MCF 10A (cell line): ENCODE measurements around the gene TRDMT1. TPM values are rescaled to one million over a fixed set of nuclear protein-coding genes. Genes with fewer than 3 reads are reported as not detected.

Experiments used
- BruUV-seq: library from RNA; stranded (reverse); fragments of 400-500 nt; replicated peaks from 2 replicates; lab custom pipeline; 2021; lab: Mats Ljungman, UMichigan
- CTCF ChIA-PET: fragments of 300-600 bp; sonication (Branson Sonifier 250); formaldehyde crosslinking; extraction: SDS; loops from one replicate; lab custom pipeline; 2021; ENCODE audit warnings: antibody characterized with exemption, inconsistent platforms; lab: Yijun Ruan, JAX
- POLR2A ChIA-PET: fragments of 300-600, 350-650 bp; sonication (Branson Sonifier 250); formaldehyde crosslinking; extraction: SDS; loops from one replicate; lab custom pipeline; 2020; ENCODE audit warnings: antibody characterized with exemption, inconsistent platforms; lab: Yijun Ruan, JAX
- DNase-seq: peaks from one replicate; pipeline ENCODE4 v3.0.0-alpha.2; 2018; ENCODE audit not compliant: unreplicated experiment
- H3K27ac Mint-ChIP-seq: one replicate; pipeline ENCODE4 v1.8.0; 2022; ENCODE audit warnings: mild to moderate bottlenecking, low read depth, mixed read lengths; ENCODE audit not compliant: unreplicated experiment
- H3K27me3 Mint-ChIP-seq: one replicate; pipeline ENCODE4 v1.8.0; 2022; ENCODE audit warnings: mixed read lengths; ENCODE audit not compliant: insufficient read depth, unreplicated experiment
- H3K36me3 Mint-ChIP-seq: one replicate; pipeline ENCODE4 v1.8.0; 2022; ENCODE audit warnings: mild to moderate bottlenecking, moderate library complexity, mixed read lengths; ENCODE audit not compliant: insufficient read depth, unreplicated experiment
- H3K4me1 Mint-ChIP-seq: one replicate; pipeline ENCODE4 v1.8.0; 2022; ENCODE audit warnings: mixed read lengths; ENCODE audit not compliant: insufficient read depth, unreplicated experiment
- H3K4me3 Mint-ChIP-seq: one replicate; pipeline ENCODE4 v1.8.0; 2022; ENCODE audit warnings: mild to moderate bottlenecking, moderate library complexity, mixed read lengths; ENCODE audit not compliant: unreplicated experiment
- H3K9me3 Mint-ChIP-seq: one replicate; pipeline ENCODE4 v1.8.0; 2022; ENCODE audit warnings: mixed read lengths; ENCODE audit not compliant: unreplicated experiment
- intact Hi-C: fragments of 100-400 bp; cut with micrococcal nuclease; formaldehyde crosslinking; loops from 2 replicates; pipeline ENCODE4 v1.14.1; 2022
- total RNA-seq: library from RNA; stranded (reverse); gene quantifications from 2 replicates; pipeline ENCODE4 v1.2.3, GENCODE V29; 2022
- TF ChIP-seq, protein P1 (sequence below): fragments of 200-600 bp; IDR thresholded peaks from one replicate; pipeline ENCODE4 v1.8.0; 2022; ENCODE audit warnings: antibody characterized with exemption, mild to moderate bottlenecking; ENCODE audit not compliant: unreplicated experiment

TRDMT1 gene
- total RNA-seq, 1 experiment from 2014 or later: 8.7 TPM

DNA sequence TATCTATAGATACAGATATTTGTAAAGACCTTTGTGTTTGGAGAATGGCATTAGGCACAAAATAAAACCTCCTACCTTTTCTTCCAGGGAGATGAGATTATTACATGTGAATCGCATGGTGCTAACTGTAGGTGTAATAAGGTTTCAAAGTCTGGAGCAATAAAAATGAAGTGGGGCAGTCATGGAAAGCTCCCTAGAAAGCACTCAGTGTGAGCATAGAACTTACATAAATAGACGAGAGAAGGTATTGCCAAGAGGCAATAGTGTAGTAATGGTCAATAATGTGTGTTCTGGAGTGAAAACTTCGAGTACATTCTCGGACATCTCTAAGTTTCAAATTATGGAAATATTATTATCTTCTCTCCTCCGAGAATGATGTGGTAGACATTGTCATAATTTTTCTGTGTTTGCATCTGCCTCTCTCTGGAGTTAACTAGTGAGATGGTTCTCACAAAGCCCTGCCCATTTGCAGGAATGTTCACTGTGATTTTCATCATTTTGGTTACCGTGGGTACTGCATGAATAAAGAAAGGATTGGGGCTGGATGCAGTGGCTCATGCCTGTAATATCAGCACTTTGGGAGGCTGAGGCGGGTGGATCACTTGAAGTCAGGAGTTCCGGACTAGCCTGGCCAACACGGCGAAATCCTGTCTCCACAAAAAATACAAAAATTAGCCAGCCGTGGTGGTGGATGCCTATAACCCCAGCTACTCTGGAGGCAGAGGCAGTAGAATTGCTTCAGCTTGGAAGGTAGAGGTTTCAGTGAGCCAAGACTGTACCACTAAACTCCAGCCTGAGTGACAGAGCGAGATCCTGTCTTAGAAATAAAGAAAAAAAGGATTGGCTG, 37.2 kb upstream of the TRDMT1 start:
- BruUV-seq: no TSS peak
- no peak for DNase-seq
- no peak overlapping the region for H3K4me3 Mint-ChIP-seq
- H3K36me3 Mint-ChIP-seq: peaks cover 57% of the 10 kb centered on the region
- H3K9me3 Mint-ChIP-seq: no peaks in the 10 kb centered on the region
- peak overlapping the region; percentile 19 for H3K27ac Mint-ChIP-seq
- ChIA-PET CTCF (interaction anchor here (0.6 to 1.7 kb wide), 5 partner anchors 12 to 410 kb away, joined by 3 to 8 read pairs (median 3); no protein-coding TSS in a partner anchor), POLR2A (no interaction called here)
- TF ChIP-seq, protein P1, sequence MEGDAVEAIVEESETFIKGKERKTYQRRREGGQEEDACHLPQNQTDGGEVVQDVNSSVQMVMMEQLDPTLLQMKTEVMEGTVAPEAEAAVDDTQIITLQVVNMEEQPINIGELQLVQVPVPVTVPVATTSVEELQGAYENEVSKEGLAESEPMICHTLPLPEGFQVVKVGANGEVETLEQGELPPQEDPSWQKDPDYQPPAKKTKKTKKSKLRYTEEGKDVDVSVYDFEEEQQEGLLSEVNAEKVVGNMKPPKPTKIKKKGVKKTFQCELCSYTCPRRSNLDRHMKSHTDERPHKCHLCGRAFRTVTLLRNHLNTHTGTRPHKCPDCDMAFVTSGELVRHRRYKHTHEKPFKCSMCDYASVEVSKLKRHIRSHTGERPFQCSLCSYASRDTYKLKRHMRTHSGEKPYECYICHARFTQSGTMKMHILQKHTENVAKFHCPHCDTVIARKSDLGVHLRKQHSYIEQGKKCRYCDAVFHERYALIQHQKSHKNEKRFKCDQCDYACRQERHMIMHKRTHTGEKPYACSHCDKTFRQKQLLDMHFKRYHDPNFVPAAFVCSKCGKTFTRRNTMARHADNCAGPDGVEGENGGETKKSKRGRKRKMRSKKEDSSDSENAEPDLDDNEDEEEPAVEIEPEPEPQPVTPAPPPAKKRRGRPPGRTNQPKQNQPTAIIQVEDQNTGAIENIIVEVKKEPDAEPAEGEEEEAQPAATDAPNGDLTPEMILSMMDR: no peak
- H3K4me1 Mint-ChIP-seq: peaks cover 19% of the 10 kb centered on the region
- intact Hi-C loops: no loop called here
- no peaks in the 10 kb centered on the region for H3K27me3 Mint-ChIP-seq

DNA sequence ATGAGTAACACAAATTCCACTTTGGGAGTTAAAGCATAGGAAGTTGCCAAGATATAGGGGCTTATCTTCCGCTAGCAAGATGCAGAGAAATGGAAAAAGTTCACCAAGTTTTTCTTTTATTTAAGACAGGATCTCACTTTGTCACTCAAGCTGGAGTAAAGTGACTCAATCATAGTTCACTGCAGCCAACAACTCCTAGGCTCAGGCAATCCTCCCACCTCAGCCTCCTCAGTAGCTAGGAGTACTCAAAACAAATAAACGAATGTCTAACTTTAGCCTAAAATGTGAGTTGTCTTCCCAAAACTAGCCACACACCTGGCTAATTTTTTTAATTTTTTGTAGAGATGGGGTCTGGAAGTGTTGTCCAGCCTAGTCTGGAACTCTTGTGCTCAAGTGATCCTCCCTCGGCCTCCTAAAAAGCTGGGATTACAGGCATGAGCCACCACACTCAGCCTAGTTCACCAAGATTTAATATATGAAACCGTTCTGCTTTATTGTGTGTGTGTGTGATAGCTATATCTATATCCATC, 36.5 kb upstream of the TRDMT1 start:
- TF ChIP-seq, protein P1: no peak
- intact Hi-C loops: no loop called here
- no peak for DNase-seq
- Mint-ChIP-seq H3K27ac (no peak overlapping the region), H3K4me1 (peaks cover 19% of the 10 kb centered on the region), H3K4me3 (no peak overlapping the region), H3K27me3 (no peaks in the 10 kb centered on the region), H3K9me3 (no peaks in the 10 kb centered on the region), H3K36me3 (peaks cover 64% of the 10 kb centered on the region)
- CTCF ChIA-PET: interaction anchor here (0.6 to 1.7 kb wide), 6 partner anchors 11 to 410 kb away, joined by 3 to 8 read pairs (median 3); no protein-coding TSS in a partner anchor
- POLR2A ChIA-PET: no interaction called here
- no TSS peak for BruUV-seq

DNA sequence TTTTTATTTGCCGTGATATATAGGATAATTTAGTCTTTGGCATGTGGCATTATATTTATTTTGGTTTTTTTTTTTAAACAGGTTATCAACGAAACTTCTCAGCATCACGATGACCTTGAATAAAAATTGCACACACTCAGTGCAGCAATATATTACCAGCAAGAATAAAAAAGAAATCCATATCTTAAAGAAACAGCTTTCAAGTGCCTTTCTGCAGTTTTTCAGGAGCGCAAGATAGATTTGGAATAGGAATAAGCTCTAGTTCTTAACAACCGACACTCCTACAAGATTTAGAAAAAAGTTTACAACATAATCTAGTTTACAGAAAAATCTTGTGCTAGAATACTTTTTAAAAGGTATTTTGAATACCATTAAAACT, 35.7 kb upstream of the TRDMT1 start:
- no peak overlapping the region for H3K4me3 Mint-ChIP-seq
- intact Hi-C loops: no loop called here
- peaks cover 19% of the 10 kb centered on the region for H3K4me1 Mint-ChIP-seq
- peaks cover 72% of the 10 kb centered on the region for H3K36me3 Mint-ChIP-seq
- no peaks in the 10 kb centered on the region for H3K27me3 Mint-ChIP-seq
- BruUV-seq: no TSS peak
- ChIA-PET CTCF (interaction anchor here (0.7 to 1.0 kb wide), 2 partner anchors 20 to 404 kb away, joined by 4 to 5 read pairs; no protein-coding TSS in a partner anchor), POLR2A (no interaction called here)
- TF ChIP-seq, protein P1: no peak
- H3K9me3 Mint-ChIP-seq: no peaks in the 10 kb centered on the region
- DNase-seq: no peak
- no peak overlapping the region for H3K27ac Mint-ChIP-seq

DNA sequence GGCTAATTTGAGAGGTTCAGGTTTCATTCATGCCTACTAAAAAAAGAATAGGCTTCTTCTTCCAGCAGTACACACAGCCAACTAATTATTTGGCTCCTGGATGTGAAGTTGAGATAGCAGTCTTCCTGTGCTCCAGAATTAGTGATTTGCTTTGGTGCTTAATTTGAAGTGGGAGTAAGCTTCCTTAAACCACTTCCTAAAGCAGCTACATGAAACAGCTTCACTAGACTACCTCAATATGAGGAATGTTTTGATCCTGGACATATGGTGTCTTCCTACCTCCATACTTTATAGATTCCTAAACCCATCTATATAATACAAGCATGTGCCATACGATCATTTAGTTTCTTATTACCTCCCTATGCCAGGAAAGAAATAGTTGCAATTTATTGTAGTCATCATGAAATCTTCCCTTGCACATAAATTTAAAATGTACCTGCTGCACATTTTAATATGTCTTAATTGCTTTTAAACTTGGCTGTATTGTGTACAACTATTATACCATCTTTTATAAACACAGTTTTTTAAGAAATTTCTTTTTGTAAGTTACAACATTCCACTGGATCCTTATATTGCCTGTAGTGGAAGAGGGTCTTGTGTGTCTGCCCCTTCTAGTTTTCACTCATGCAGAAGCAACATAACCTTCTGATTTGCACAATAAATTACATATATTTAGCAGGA, 35.1 kb upstream of the TRDMT1 start:
- no peak overlapping the region for H3K4me3 Mint-ChIP-seq
- CTCF ChIA-PET: interaction anchor here (1.0 kb wide), 1 partner anchor 403 kb away, joined by 4 read pairs; no protein-coding TSS in a partner anchor
- no peaks in the 10 kb centered on the region for H3K9me3 Mint-ChIP-seq
- no peak for DNase-seq
- intact Hi-C loops: no loop called here
- no peaks in the 10 kb centered on the region for H3K27me3 Mint-ChIP-seq
- BruUV-seq: no TSS peak
- H3K36me3 Mint-ChIP-seq: peaks cover 78% of the 10 kb centered on the region
- TF ChIP-seq, protein P1: no peak
- peaks cover 19% of the 10 kb centered on the region for H3K4me1 Mint-ChIP-seq
- POLR2A ChIA-PET: no interaction called here
- H3K27ac Mint-ChIP-seq: no peak overlapping the region
